ENCODE measurements around the gene SERPINB6. TPM values are rescaled to one million over a fixed set of nuclear protein-coding genes. Genes with fewer than 3 reads are reported as not detected.

Gene SERPINB6
- total and polyA plus RNA-seq, 4 donors: 24.0 to 32.4 (median 31.8) TPM

DNA sequence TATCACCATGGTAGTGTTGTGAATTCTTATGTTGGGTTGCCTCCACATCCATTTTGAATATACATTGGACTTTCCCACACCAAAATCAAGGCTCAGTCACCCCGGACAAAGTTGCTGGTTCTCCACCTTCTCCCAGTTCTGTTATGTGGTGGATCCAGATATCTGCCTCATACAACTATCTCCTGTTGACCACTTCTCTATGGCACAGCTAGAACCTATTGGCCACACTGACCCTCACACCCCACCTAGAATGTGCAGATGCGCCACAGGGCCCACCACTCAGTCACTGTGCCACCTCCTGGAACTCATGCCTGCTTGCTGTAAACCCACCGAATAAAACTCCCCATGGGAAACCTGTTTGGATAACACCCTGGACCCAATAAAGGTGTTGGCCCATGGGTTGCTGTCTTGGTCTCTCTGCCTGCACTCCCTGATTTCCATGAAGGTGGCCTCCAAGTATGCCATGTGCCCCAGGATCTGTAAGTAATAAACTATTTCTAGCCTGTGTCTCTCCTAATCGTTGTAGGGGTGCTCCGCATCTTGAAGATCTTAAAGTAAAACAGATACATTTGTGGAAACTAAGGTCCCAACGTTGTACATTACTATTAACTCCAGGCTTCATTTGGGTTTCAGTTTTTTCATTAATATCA is 21.1 kb upstream of the SERPINB6 start:
- no peak for TF ChIP-seq RXRA (IDR thresholded peaks at IDR 0.05)
- TF ChIP-seq, protein P1, sequence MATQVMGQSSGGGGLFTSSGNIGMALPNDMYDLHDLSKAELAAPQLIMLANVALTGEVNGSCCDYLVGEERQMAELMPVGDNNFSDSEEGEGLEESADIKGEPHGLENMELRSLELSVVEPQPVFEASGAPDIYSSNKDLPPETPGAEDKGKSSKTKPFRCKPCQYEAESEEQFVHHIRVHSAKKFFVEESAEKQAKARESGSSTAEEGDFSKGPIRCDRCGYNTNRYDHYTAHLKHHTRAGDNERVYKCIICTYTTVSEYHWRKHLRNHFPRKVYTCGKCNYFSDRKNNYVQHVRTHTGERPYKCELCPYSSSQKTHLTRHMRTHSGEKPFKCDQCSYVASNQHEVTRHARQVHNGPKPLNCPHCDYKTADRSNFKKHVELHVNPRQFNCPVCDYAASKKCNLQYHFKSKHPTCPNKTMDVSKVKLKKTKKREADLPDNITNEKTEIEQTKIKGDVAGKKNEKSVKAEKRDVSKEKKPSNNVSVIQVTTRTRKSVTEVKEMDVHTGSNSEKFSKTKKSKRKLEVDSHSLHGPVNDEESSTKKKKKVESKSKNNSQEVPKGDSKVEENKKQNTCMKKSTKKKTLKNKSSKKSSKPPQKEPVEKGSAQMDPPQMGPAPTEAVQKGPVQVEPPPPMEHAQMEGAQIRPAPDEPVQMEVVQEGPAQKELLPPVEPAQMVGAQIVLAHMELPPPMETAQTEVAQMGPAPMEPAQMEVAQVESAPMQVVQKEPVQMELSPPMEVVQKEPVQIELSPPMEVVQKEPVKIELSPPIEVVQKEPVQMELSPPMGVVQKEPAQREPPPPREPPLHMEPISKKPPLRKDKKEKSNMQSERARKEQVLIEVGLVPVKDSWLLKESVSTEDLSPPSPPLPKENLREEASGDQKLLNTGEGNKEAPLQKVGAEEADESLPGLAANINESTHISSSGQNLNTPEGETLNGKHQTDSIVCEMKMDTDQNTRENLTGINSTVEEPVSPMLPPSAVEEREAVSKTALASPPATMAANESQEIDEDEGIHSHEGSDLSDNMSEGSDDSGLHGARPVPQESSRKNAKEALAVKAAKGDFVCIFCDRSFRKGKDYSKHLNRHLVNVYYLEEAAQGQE (IDR thresholded peaks at IDR 0.05): no peak
- TF ChIP-seq, protein P2, sequence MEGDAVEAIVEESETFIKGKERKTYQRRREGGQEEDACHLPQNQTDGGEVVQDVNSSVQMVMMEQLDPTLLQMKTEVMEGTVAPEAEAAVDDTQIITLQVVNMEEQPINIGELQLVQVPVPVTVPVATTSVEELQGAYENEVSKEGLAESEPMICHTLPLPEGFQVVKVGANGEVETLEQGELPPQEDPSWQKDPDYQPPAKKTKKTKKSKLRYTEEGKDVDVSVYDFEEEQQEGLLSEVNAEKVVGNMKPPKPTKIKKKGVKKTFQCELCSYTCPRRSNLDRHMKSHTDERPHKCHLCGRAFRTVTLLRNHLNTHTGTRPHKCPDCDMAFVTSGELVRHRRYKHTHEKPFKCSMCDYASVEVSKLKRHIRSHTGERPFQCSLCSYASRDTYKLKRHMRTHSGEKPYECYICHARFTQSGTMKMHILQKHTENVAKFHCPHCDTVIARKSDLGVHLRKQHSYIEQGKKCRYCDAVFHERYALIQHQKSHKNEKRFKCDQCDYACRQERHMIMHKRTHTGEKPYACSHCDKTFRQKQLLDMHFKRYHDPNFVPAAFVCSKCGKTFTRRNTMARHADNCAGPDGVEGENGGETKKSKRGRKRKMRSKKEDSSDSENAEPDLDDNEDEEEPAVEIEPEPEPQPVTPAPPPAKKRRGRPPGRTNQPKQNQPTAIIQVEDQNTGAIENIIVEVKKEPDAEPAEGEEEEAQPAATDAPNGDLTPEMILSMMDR (IDR thresholded peaks at IDR 0.05; ENCODE audit: low read depth, low read length, missing input control): no peak
- no peak for TF ChIP-seq TAF1 (conservative IDR thresholded peaks at IDR 0.05)
- no peak for TF ChIP-seq HNF4A (conservative IDR thresholded peaks at IDR 0.05)
- TF ChIP-seq YY1 (IDR thresholded peaks at IDR 0.05): no peak
- TF ChIP-seq, protein P3, sequence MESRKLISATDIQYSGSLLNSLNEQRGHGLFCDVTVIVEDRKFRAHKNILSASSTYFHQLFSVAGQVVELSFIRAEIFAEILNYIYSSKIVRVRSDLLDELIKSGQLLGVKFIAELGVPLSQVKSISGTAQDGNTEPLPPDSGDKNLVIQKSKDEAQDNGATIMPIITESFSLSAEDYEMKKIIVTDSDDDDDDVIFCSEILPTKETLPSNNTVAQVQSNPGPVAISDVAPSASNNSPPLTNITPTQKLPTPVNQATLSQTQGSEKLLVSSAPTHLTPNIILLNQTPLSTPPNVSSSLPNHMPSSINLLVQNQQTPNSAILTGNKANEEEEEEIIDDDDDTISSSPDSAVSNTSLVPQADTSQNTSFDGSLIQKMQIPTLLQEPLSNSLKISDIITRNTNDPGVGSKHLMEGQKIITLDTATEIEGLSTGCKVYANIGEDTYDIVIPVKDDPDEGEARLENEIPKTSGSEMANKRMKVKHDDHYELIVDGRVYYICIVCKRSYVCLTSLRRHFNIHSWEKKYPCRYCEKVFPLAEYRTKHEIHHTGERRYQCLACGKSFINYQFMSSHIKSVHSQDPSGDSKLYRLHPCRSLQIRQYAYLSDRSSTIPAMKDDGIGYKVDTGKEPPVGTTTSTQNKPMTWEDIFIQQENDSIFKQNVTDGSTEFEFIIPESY (IDR thresholded peaks at IDR 0.05): no peak
- no peak for TF ChIP-seq FOXA2 (IDR thresholded peaks at IDR 0.05)
- no peak for TF ChIP-seq SP1 (IDR thresholded peaks at IDR 0.05)
- TF ChIP-seq JUND (IDR thresholded peaks at IDR 0.05): no peak
- TF ChIP-seq HNF4G (IDR thresholded peaks at IDR 0.05): no peak
- TF ChIP-seq RAD21 (IDR thresholded peaks at IDR 0.05): no peak
- 79% methylated on average over 6 of the region's 6 CpGs for WGBS
- Histone ChIP-seq H3K9me3 (ENCODE audit: control insufficient read depth in 4 of 4, low read length in 3 of 4) (no peaks in the 10 kb centered on the region), H3K4me3 (ENCODE audit: low read depth in 1 of 3, low read length in 3 of 3) (no peak overlapping the region), H3K36me3 (ENCODE audit: control insufficient read depth in 4 of 4, insufficient read depth in 3 of 4, low read depth in 1 of 4, low read length in 3 of 4) (no peaks in the 10 kb centered on the region), H3K27ac (ENCODE audit: low read depth in 1 of 2, low read length in 2 of 2) (no peak overlapping the region), H3K27me3 (ENCODE audit: control insufficient read depth in 4 of 4, insufficient read depth in 4 of 4, low read length in 3 of 4) (no peaks in the 10 kb centered on the region), H3K9ac (ENCODE audit: low read depth in 1 of 2, low read length in 2 of 2) (no peak overlapping the region), H3K4me1 (ENCODE audit: control insufficient read depth in 4 of 4, insufficient read depth in 4 of 4, low read length in 3 of 4) (peaks cover 3 to 9% (median 6%) of the 10 kb centered on the region in 4 donors)
- DNase-seq (ENCODE audit: low spot score): no peak

DNA sequence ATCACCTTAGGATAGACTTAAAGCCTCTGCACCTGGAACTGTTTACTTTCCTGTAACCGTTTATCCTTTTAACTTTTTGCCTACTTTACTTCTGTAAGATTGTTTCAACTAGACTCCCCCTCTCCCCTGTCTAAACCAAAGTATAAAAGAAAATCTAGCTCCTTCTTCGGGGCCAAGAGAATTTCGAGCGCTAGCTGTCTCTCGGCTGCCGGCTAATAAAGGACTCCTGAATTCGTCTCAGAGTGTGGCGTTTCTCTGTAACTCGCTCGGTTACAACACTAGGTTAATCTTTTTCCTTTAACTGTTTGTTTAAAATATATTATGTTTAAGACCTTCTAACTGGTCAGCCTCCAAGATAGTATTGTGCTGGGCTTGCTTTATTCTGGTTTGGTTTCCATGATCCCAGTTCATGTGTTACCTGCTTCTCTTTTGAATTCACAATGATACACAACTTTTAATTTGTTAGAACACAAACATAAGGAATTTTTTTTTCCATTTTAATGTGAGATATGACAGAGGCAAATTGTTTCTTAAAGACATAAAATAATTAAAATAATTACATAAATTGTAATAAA is 19.7 kb upstream of the SERPINB6 start:
- Histone ChIP-seq H3K27ac (ENCODE audit: low read depth in 1 of 2, low read length in 2 of 2) (peak overlapping the region; percentile 94 to 100), H3K36me3 (ENCODE audit: control insufficient read depth in 4 of 4, insufficient read depth in 3 of 4, low read depth in 1 of 4, low read length in 3 of 4) (no peaks in the 10 kb centered on the region), H3K9me3 (ENCODE audit: control insufficient read depth in 4 of 4, low read length in 3 of 4) (no peaks in the 10 kb centered on the region), H3K9ac (ENCODE audit: low read depth in 1 of 2, low read length in 2 of 2) (peak overlapping the region in 1 of 2 donors; percentile 83), H3K4me1 (ENCODE audit: control insufficient read depth in 4 of 4, insufficient read depth in 4 of 4, low read length in 3 of 4) (peaks cover 3 to 9% (median 6%) of the 10 kb centered on the region in 4 donors), H3K4me3 (ENCODE audit: low read depth in 1 of 3, low read length in 3 of 3) (peak overlapping the region; percentile 63 to 97 (median 73)), H3K27me3 (ENCODE audit: control insufficient read depth in 4 of 4, insufficient read depth in 4 of 4, low read length in 3 of 4) (no peaks in the 10 kb centered on the region)
- WGBS: 4% methylated on average over 10 of the region's 10 CpGs
- no peak for DNase-seq (ENCODE audit: low spot score)
- TF ChIP-seq, protein P2 (IDR thresholded peaks at IDR 0.05; ENCODE audit: low read depth, low read length, missing input control): no peak
- TF ChIP-seq HNF4A (conservative IDR thresholded peaks at IDR 0.05) (no peak), RXRA (IDR thresholded peaks at IDR 0.05) (no peak), SP1 (IDR thresholded peaks at IDR 0.05) (no peak), RAD21 (IDR thresholded peaks at IDR 0.05) (no peak), FOXA2 (IDR thresholded peaks at IDR 0.05) (no peak), YY1 (IDR thresholded peaks at IDR 0.05) (no peak), TAF1 (conservative IDR thresholded peaks at IDR 0.05) (no peak), NR2F2 (IDR thresholded peaks at IDR 0.05) (no peak), JUND (IDR thresholded peaks at IDR 0.05) (no peak)
- TF ChIP-seq, protein P4, sequence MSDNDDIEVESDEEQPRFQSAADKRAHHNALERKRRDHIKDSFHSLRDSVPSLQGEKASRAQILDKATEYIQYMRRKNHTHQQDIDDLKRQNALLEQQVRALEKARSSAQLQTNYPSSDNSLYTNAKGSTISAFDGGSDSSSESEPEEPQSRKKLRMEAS (IDR thresholded peaks at IDR 0.05): no peak
- TF ChIP-seq, protein P5, sequence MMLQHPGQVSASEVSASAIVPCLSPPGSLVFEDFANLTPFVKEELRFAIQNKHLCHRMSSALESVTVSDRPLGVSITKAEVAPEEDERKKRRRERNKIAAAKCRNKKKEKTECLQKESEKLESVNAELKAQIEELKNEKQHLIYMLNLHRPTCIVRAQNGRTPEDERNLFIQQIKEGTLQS (IDR thresholded peaks at IDR 0.05): no peak
- TF ChIP-seq, protein P1 (IDR thresholded peaks at IDR 0.05): no peak
